HepG2 (cell line): ENCODE measurements around the gene PHKG2. TPM values are rescaled to one million over a fixed set of nuclear protein-coding genes. Genes with fewer than 3 reads are reported as not detected.
A peak's percentile ranks its signal among the peaks of the same experiment; 100 is the strongest.

Experiments used
- ATF7-NPFF ChIP-seq: sonication (generic); formaldehyde crosslinking; IDR thresholded peaks from 2 replicates; pipeline ENCODE4 v1.8.1; 2023; ENCODE audit warnings: mild to moderate bottlenecking, low read depth, missing genetic modification reagents, moderate library complexity
- CCAR2 ChIP-seq: fragments of 200-400 bp; formaldehyde crosslinking; optimal IDR thresholded peaks from 2 replicates; pipeline ENCODE3; 2018; ENCODE audit warnings: low read depth, mild to moderate bottlenecking, low read length, moderate library complexity
- CREB3 ChIP-seq: sonication (generic); formaldehyde crosslinking; IDR thresholded peaks from 2 replicates; pipeline ENCODE4 v1.5.0; 2020; ENCODE audit warnings: missing genetic modification reagents
- CTCF ChIP-seq: sonication (generic); formaldehyde crosslinking; IDR thresholded peaks from 2 replicates; pipeline ENCODE4 v1.5.0; 2020; ENCODE audit warnings: mild to moderate bottlenecking, missing genetic modification reagents, moderate library complexity
- ELF3 ChIP-seq: IDR thresholded peaks from 2 replicates; pipeline ENCODE4 v1.6.1; 2016; ENCODE audit warnings: missing genetic modification reagents, missing compliant biosample characterization
- GATA4 ChIP-seq: sonication (generic); IDR thresholded peaks from 2 replicates; pipeline ENCODE4 v1.6.1; 2016; ENCODE audit warnings: antibody characterized with exemption, low read depth, borderline replicate concordance
- KDM1A ChIP-seq: IDR thresholded peaks from 2 replicates; pipeline ENCODE4 v1.6.1; 2016; ENCODE audit warnings: missing compliant biosample characterization
- KLF11 ChIP-seq: IDR thresholded peaks from 2 replicates; pipeline ENCODE4 v1.6.1; 2016; ENCODE audit warnings: missing compliant biosample characterization
- MED13 ChIP-seq: sonication (generic); formaldehyde crosslinking; IDR thresholded peaks from 2 replicates; pipeline ENCODE4 v1.5.0; 2020; ENCODE audit warnings: missing genetic modification reagents
- NFE2L2 ChIP-seq: fragments of 150-350 bp; IDR thresholded peaks from 2 replicates; pipeline ENCODE4 v1.6.1; 2014; ENCODE audit warnings: low read length
- PHF20 ChIP-seq: sonication (generic); formaldehyde crosslinking; IDR thresholded peaks from 2 replicates; pipeline ENCODE4 v1.5.0; 2020; ENCODE audit warnings: mild to moderate bottlenecking, missing genetic modification reagents
- RBFOX2 ChIP-seq: fragments of 200-400 bp; formaldehyde crosslinking; IDR thresholded peaks from 2 replicates; pipeline ENCODE4 v1.6.1; 2017; ENCODE audit warnings: low read depth, mild to moderate bottlenecking, low read length
- SP1 ChIP-seq, 2 experiments: fragments of 450-650 bp in 1 of 2; sonication (generic) in 1 of 2; formaldehyde crosslinking in 1 of 2; IDR thresholded peaks; 2 replicates each; pipeline versions ENCODE4 v1.4.0 to v1.6.1; 2016 to 2020; ENCODE audit warnings: missing genetic modification reagents in 1 of 2
- ZFY ChIP-seq: sonication (generic); formaldehyde crosslinking; IDR thresholded peaks from 2 replicates; pipeline ENCODE4 v1.4.0; 2020; ENCODE audit warnings: missing genetic modification reagents
- ZNF121 ChIP-seq: sonication (generic); formaldehyde crosslinking; IDR thresholded peaks from 2 replicates; pipeline ENCODE4 v1.5.0; 2020; ENCODE audit warnings: mild to moderate bottlenecking, missing genetic modification reagents
- ZNF329 ChIP-seq: sonication (generic); formaldehyde crosslinking; IDR thresholded peaks from 2 replicates; pipeline ENCODE4 v1.9.0; 2021; ENCODE audit warnings: low read depth, mild to moderate bottlenecking, missing genetic modification reagents
- ZNF33A ChIP-seq: sonication (generic); formaldehyde crosslinking; IDR thresholded peaks from 2 replicates; pipeline ENCODE4 v1.5.1; 2020; ENCODE audit warnings: missing genetic modification reagents, mild to moderate bottlenecking, moderate library complexity, borderline replicate concordance
- ZNF501 ChIP-seq: sonication (generic); formaldehyde crosslinking; IDR thresholded peaks from 2 replicates; pipeline ENCODE4 v1.5.1; 2020; ENCODE audit warnings: mild to moderate bottlenecking, moderate library complexity, missing genetic modification reagents
- ZNF503 ChIP-seq: sonication (generic); formaldehyde crosslinking; IDR thresholded peaks from 2 replicates; pipeline ENCODE4 v1.4.0; 2020; ENCODE audit warnings: missing genetic modification reagents
- ZNF674 ChIP-seq: sonication (generic); formaldehyde crosslinking; IDR thresholded peaks from 2 replicates; pipeline ENCODE4 v1.5.0; 2020; ENCODE audit warnings: low read depth, mild to moderate bottlenecking, missing genetic modification reagents
- ZNF710 ChIP-seq: sonication (generic); formaldehyde crosslinking; IDR thresholded peaks from 2 replicates; pipeline ENCODE4 v1.5.0; 2020; ENCODE audit warnings: mild to moderate bottlenecking, missing genetic modification reagents, borderline replicate concordance
- ZNF773 ChIP-seq: sonication (generic); formaldehyde crosslinking; IDR thresholded peaks from 2 replicates; pipeline ENCODE4 v1.4.0; 2020; ENCODE audit warnings: missing genetic modification reagents, borderline replicate concordance
- polyA plus RNA-seq, 8 experiments: library from polyadenylated mRNA; depleted of rRNA in 3 of 8; stranded (reverse) in 7 of 8; unstranded in 1 of 8; fragments of >200 nt; fragmentation: Illumina TruSeq in 4 of 8; extraction: Trizol in 4 of 8; gene quantifications; 2 replicates each; pipeline versions ENCODE4 v1.2.1 to v1.2.3, GENCODE V29; 2011 to 2016; ENCODE audit warnings: low read depth in 4 of 8, missing spikeins in 1 of 8, mixed read lengths in 1 of 8; ENCODE audit not compliant: insufficient read depth in 1 of 8
- total RNA-seq, 5 experiments: library from RNA; depleted of rRNA; stranded (reverse); fragments of >200 nt; fragmentation: Illumina TruSeq; extraction: Trizol; gene quantifications; 2 replicates each; pipeline ENCODE4 v1.2.3, GENCODE V29; 2016; ENCODE audit warnings: low read depth in 1 of 5

PHKG2 gene
- total and polyA plus RNA-seq, 2 of the 13 experiments (the other 11 are each of a cell fraction or from before 2014, with no cell fraction given): 37.4 to 42.1 TPM

DNA sequence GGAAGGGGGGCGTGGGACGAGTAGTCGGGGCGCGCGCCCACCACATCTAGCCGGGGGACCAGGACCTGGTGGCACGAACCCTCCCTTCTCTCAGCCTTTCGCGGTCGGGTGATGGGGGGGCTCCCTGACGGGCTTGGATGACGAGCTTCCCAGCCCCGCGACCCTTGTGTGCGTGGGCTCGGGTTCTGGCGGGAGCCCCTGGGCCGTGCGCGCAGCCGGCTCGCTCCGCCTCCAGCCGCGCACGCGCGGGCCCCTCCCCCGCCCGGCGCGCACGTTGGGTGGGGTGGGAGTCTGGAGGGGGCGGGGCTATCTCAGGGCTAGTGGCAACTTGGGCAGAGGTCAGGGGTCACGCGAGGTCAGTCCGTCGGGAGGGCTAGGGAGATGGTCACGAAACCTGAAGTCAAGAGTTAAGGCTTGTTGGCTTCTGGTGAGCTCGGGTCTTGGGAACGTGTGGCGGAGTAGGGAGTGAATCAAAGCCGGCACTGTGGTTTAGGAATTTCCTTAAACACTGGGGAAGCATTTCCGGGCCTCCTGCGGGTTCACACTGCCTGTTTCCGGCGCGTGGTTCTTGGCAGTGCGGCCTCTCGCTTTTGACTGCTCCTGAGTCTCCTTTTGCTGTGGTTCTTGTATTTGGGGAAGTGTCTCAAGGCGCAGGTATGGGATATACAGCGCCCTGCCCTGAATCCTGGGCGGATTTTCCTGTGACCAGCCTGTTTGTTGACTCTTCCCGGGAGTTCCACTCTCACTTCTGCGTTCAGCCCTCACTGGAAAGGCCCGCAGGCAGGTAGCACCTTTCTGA lies 49.2 kb upstream of the PHKG2 start, which contains the start of gene SRCAP (continued):
- TF ChIP-seq CREB3 (CRISPR knock-in tag) (no peak), CCAR2 (peak; percentile 68), RBFOX2 (peak; percentile 75), PHF20 (CRISPR knock-in tag) (peak; percentile 86), ZNF503 (CRISPR knock-in tag) (peak; percentile 52; the same call in 1 of the 2 replicates), ZNF501 (CRISPR knock-in tag) (no peak), SP1 (IDR thresholded peaks at IDR 0.05) (no peak), SP1 (CRISPR knock-in tag; IDR thresholded peaks at IDR 0.05) (peak; percentile 57; the same call in 1 of the 2 replicates), ELF3 (CRISPR knock-in tag) (peak; percentile 24; the same call in 1 of the 2 replicates), ZNF710 (CRISPR knock-in tag) (no peak), ZNF773 (CRISPR knock-in tag) (0 out of 2 replicates have a peak, but pooled peaks have one; percentile 44), MED13 (0 out of 2 replicates have a peak, but pooled peaks have one; percentile 48), CTCF (peak; percentile 4; the same call in 1 of the 2 replicates), ZFY (CRISPR knock-in tag) (peak; percentile 62), NFE2L2 (0 out of 2 replicates have a peak, but pooled peaks have one; percentile 5), ZNF33A (CRISPR knock-in tag) (no peak), ZNF674 (CRISPR knock-in tag) (0 out of 2 replicates have a peak, but pooled peaks have one; percentile 26), ATF7-NPFF (CRISPR knock-in tag) (peak; percentile 86), ZNF329 (peak; percentile 39; the same call in 1 of the 2 replicates), GATA4 (0 out of 2 replicates have a peak, but pooled peaks have one; percentile 19), ZNF121 (CRISPR knock-in tag) (no peak; the same call in 1 of the 2 replicates), KLF11 (CRISPR knock-in tag) (no peak; the same call in 1 of the 2 replicates), KDM1A (CRISPR knock-in tag) (peak; percentile 13; the same call in 1 of the 2 replicates)
